Erythroblast (primary cell): ENCODE data around the gene CARD14.

ENCODE experiments used
- GATA1 ChIP-seq: IDR thresholded peaks from 2 replicates; pipeline ENCODE4 v1.6.1; 2011; ENCODE audit warnings: low read depth, mild to moderate bottlenecking, control low read depth, low read length, moderate library complexity
- POLR2A ChIP-seq: IDR thresholded peaks from 2 replicates; pipeline ENCODE4 v1.6.1; 2011; ENCODE audit warnings: mild to moderate bottlenecking, low read length

DNA sequence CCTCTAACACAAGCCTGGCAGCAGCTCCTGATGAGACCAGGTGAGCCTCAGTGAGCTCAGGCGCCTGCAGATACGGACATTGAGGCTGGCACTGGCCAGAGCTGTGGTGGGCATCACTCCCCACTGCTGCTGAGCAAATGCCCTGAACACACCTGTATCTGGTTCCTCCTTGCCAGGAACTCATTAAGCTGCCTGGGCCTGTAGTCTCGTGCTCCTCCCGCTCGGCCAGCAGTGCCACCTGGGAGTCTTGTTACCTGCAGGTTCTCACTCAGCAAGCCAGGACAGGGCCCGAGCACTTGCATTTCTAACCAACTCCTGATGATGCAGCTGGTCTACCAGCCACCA is 36.2 kb upstream of the CARD14 start:
- TF ChIP-seq POLR2A (no peak), GATA1 (no peak)
